ENCODE data around the gene GSTT2B. TPM values are rescaled to one million over a fixed set of nuclear protein-coding genes. Genes with fewer than 3 reads are reported as not detected.
"Not testable (repeated sequence)": the region's sequence is repeated elsewhere in the genome, so short reads cannot be mapped to it uniquely, and the experiment has no call there.

GSTT2B gene
- total and polyA plus RNA-seq, 10 of the 15 experiments (the other 5 are each of a cell fraction or from before 2014, with no cell fraction given) = 0.15 to 0.29 (median 0.21) TPM; not detected in 7

DNA sequence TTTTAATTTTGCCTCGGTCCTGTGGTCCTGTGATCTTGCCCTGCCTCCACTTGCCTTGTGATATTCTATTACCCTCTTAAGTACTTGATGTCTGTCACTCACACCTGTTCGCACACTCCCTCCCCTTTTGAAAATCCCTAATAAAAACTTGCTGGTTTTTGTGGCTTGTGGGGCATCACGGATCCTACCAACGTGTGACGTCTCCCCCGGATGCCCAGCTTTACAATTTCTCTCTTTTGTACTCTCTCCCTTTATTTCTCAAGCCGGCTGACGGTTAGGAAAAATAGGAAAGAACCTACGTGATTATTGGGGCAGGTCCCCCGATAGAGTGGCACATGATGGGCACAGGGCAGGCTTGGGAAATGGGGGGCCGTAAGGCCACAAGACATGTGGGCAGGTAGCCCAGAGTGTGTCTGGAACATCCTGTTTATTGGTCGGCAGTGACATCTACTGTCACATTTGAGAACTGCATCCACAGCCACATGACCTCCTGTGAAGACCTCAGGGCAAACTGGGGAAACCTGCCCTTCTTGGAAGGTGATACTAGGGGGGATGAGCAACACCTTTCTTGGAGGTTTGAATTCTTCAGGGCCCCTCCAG, 4.6 kb downstream of the GSTT2B start:
- H3K4me1 ChIP-seq (ENCODE audit: control insufficient read depth, insufficient read depth, low read length); H3K27ac ChIP-seq (ENCODE audit: control insufficient read depth, insufficient read depth); BruUV-seq (replicated peaks); H3K4me3 ChIP-seq; H4K20me1 ChIP-seq (ENCODE audit: control insufficient read depth, insufficient read depth); H3K9ac ChIP-seq (ENCODE audit: control insufficient read depth, insufficient read depth, low read length); SMC1A ChIA-PET (ENCODE audit: uncharacterized antibody, unreplicated experiment); POLR2A ChIA-PET; H3K36me3 ChIP-seq (ENCODE audit: control insufficient read depth in 2 of 2, insufficient read depth in 2 of 2, low read length in 1 of 2); H3K79me2 ChIP-seq (ENCODE audit: control insufficient read depth, insufficient read depth, low read length); in situ Hi-C loops (cut with MboI); H3K4me2 ChIP-seq (ENCODE audit: control insufficient read depth, insufficient read depth); H3K27me3 ChIP-seq (replicated peaks in 1 of 2; ENCODE audit: control insufficient read depth in 2 of 2, insufficient read depth in 2 of 2, low read length in 1 of 2); H3K9me3 ChIP-seq (replicated peaks; ENCODE audit: control insufficient read depth, insufficient read depth, low read length): not testable (repeated sequence)
- RAD21 ChIA-PET (ENCODE audit: unreplicated experiment) = interaction anchor here (0.6 kb wide), 1 partner anchor 223 kb away, joined by 3 read pairs; no protein-coding TSS in a partner anchor
- intact Hi-C loops (cut with micrococcal nuclease; ENCODE audit: unreplicated experiment) = loop anchor here (10.0 kb wide), 2 partner anchors 218 to 288 kb away; partner anchors contain the start of gene GGT5
- DNase-seq (ENCODE audit: low read depth, low spot score) (peak; percentile 30), ATAC-seq (peak; percentile 95), FAIRE-seq (peak; percentile 89)
- 33% methylated on average over 12 of the region's 12 CpGs for WGBS (ENCODE audit: insufficient coverage, insufficient replicate concordance, low lambda C conversion rate, missing lambda C conversion rate)
- peak; percentile 36 for TF ChIP-seq KLF5 (IDR thresholded peaks at IDR 0.05; ENCODE audit: partially characterized antibody)
- TF ChIP-seq RAD51 (IDR thresholded peaks at IDR 0.05) = peak; percentile 46; the same call in 1 of the 2 replicates
- TF ChIP-seq RUNX3 (IDR thresholded peaks at IDR 0.05; ENCODE audit: low read length) = peak; percentile 32; the same call in 1 of the 2 replicates
- TF ChIP-seq YY1 (IDR thresholded peaks at IDR 0.05; ENCODE audit: low read depth, low read length) = peak; percentile 24; the same call in 1 of the 2 replicates
- TF ChIP-seq RELA (IDR thresholded peaks at IDR 0.05; ENCODE audit: borderline replicate concordance, partially characterized antibody) = peak; percentile 38
- 0 out of 2 replicates have a peak, but pooled peaks have one; percentile 15 for TF ChIP-seq ATF3 (IDR thresholded peaks at IDR 0.05; ENCODE audit: borderline replicate concordance, extremely low read depth, low read depth, low read length)
- peak in 1 of 2 experiments; percentile 19; a peak in 1 of 4 replicates for TF ChIP-seq BHLHE40 (IDR thresholded peaks at IDR 0.05; ENCODE audit: borderline replicate concordance in 1 of 2, low read depth in 2 of 2, low read length in 1 of 2)
- peak; percentile 81 for TF ChIP-seq RAD21 (IDR thresholded peaks at IDR 0.05; ENCODE audit: insufficient read depth, low read depth, low read length)
- peak; percentile 69 for TF ChIP-seq SMC3 (IDR thresholded peaks at IDR 0.05; ENCODE audit: borderline replicate concordance, low read length)
- TF ChIP-seq, protein P1, sequence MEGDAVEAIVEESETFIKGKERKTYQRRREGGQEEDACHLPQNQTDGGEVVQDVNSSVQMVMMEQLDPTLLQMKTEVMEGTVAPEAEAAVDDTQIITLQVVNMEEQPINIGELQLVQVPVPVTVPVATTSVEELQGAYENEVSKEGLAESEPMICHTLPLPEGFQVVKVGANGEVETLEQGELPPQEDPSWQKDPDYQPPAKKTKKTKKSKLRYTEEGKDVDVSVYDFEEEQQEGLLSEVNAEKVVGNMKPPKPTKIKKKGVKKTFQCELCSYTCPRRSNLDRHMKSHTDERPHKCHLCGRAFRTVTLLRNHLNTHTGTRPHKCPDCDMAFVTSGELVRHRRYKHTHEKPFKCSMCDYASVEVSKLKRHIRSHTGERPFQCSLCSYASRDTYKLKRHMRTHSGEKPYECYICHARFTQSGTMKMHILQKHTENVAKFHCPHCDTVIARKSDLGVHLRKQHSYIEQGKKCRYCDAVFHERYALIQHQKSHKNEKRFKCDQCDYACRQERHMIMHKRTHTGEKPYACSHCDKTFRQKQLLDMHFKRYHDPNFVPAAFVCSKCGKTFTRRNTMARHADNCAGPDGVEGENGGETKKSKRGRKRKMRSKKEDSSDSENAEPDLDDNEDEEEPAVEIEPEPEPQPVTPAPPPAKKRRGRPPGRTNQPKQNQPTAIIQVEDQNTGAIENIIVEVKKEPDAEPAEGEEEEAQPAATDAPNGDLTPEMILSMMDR (IDR thresholded peaks at IDR 0.05 in 2 of 3, conservative IDR thresholded peaks at IDR 0.05 in 1 of 3; ENCODE audit: control insufficient read depth in 2 of 3, extremely low read depth in 1 of 3, insufficient read depth in 1 of 3, low read depth in 3 of 3, low read length in 3 of 3) = peak; percentile 74 to 79 (median 77)
- peak; percentile 29 for TF ChIP-seq USF1 (IDR thresholded peaks at IDR 0.05; ENCODE audit: borderline replicate concordance, extremely low read length, insufficient read depth, low read depth, low read length)
- 0 out of 2 replicates have a peak, but pooled peaks have one; percentile 32 for TF ChIP-seq RB1 (IDR thresholded peaks at IDR 0.05; ENCODE audit: borderline replicate concordance)
- CTCF ChIA-PET = interaction anchor here (0.6 to 1.0 kb wide), 3 partner anchors 74 to 219 kb away, joined by 3 to 5 read pairs (median 3); no protein-coding TSS in a partner anchor
- H2AFZ ChIP-seq (ENCODE audit: control insufficient read depth, low read depth, low read length) = peak overlapping the region; percentile 67

DNA sequence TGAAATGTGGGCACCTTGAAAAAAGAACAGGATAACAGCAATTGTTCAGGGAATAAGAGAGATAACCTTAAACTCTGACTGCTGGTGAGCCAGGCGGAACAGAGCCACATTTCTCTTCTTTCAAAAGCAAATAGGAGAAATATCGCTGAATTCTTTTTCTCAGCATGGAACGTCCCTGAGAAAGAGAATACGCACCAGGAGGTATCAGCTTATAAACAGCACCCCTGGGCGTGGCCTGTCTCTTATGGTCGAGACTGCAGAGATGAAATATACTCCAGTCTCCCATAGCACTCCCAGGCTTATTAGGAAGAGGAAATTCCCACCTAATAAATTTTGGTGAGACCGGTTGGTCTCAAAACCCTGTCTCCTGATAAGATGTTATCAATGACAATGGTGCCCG, 5.1 kb downstream of the GSTT2B start:
- DNase-seq (ENCODE audit: low read depth, low spot score); H3K27me3 ChIP-seq (replicated peaks in 1 of 2; ENCODE audit: control insufficient read depth in 2 of 2, insufficient read depth in 2 of 2, low read length in 1 of 2); H3K27ac ChIP-seq (ENCODE audit: control insufficient read depth, insufficient read depth); H3K79me2 ChIP-seq (ENCODE audit: control insufficient read depth, insufficient read depth, low read length); in situ Hi-C loops (cut with MboI); H3K4me1 ChIP-seq (ENCODE audit: control insufficient read depth, insufficient read depth, low read length); SMC1A ChIA-PET (ENCODE audit: uncharacterized antibody, unreplicated experiment); H3K4me2 ChIP-seq (ENCODE audit: control insufficient read depth, insufficient read depth); H3K36me3 ChIP-seq (ENCODE audit: control insufficient read depth in 2 of 2, insufficient read depth in 2 of 2, low read length in 1 of 2); H3K9ac ChIP-seq (ENCODE audit: control insufficient read depth, insufficient read depth, low read length); ATAC-seq; H4K20me1 ChIP-seq (ENCODE audit: control insufficient read depth, insufficient read depth); H3K4me3 ChIP-seq; POLR2A ChIA-PET; H3K9me3 ChIP-seq (replicated peaks; ENCODE audit: control insufficient read depth, insufficient read depth, low read length); H2AFZ ChIP-seq (ENCODE audit: control insufficient read depth, low read depth, low read length); FAIRE-seq; BruUV-seq (replicated peaks): not testable (repeated sequence)
- ChIA-PET CTCF (interaction anchor here (0.6 to 1.0 kb wide), 3 partner anchors 74 to 219 kb away, joined by 3 to 5 read pairs (median 3); no protein-coding TSS in a partner anchor), RAD21 (ENCODE audit: unreplicated experiment) (interaction anchor here (0.6 kb wide), 1 partner anchor 223 kb away, joined by 3 read pairs; no protein-coding TSS in a partner anchor)
- intact Hi-C loops (cut with micrococcal nuclease; ENCODE audit: unreplicated experiment) = loop anchor here (10.0 kb wide), 2 partner anchors 219 to 289 kb away; partner anchors contain the start of gene GGT5
- WGBS (ENCODE audit: insufficient coverage, insufficient replicate concordance, low lambda C conversion rate, missing lambda C conversion rate) = 52% methylated on average over 7 of the region's 8 CpGs
